Measurements from ENCODE around the gene GIMD1.

GIMD1 gene

DNA sequence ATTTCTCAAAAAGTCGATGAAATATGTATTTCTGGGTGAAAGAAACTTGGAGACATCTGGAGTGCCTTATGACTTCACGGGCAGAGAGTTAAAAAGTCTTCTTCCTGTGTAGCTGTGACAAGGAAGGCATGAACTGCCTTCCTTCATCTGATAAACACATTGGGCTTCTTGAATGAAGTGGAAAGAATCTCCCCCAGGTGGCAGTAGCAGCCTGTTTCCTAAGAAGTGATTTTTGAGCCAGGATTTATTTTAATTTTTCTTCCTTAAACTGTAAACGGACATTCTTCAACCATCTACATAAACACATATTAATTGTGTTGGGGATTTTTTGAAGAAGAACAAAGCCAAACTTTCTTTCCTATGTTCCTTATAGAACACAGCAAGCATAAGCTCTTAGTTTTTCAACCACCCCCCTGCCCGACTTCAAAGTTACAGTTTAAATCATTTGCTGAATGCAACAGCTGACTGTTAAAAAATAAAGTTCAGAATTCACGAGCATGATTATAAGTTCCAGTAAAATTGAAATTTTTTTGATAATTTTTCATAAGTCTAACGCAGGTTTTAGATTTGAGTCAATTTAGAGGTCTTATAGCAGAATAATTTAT lies 980 bp upstream of the GIMD1 start:
- TF ChIP-seq, protein P1, sequence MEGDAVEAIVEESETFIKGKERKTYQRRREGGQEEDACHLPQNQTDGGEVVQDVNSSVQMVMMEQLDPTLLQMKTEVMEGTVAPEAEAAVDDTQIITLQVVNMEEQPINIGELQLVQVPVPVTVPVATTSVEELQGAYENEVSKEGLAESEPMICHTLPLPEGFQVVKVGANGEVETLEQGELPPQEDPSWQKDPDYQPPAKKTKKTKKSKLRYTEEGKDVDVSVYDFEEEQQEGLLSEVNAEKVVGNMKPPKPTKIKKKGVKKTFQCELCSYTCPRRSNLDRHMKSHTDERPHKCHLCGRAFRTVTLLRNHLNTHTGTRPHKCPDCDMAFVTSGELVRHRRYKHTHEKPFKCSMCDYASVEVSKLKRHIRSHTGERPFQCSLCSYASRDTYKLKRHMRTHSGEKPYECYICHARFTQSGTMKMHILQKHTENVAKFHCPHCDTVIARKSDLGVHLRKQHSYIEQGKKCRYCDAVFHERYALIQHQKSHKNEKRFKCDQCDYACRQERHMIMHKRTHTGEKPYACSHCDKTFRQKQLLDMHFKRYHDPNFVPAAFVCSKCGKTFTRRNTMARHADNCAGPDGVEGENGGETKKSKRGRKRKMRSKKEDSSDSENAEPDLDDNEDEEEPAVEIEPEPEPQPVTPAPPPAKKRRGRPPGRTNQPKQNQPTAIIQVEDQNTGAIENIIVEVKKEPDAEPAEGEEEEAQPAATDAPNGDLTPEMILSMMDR (IDR thresholded peaks at IDR 0.05; ENCODE audit: insufficient read depth, low read length, missing control alignments): peak; percentile 52
- POLR2A ChIA-PET: no interaction called here

DNA sequence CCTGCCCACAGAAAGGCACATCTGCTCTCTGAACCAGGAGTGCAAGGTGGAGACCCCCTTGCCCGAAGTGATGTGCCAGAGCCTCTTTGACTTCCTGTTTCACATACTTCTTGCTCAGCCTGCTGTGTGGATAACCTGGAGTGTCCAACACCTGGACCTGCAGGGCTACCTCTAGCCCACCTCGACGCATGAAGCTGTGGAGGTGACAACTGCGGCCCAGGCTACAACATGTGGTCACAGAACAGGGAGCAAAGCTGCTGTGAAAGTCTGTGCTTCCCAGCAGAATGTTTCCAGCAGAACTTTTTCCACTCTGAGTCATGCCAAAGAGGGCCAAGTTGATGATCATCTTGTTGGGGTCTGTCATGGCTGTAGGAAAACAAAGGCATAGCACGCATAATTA lies 1.5 kb downstream of the GIMD1 start:
- ChIA-PET POLR2A (no interaction called here), CTCF (interaction anchor here (5.4 kb wide), 1 partner anchor 138 kb away, joined by 65 read pairs; no protein-coding TSS in a partner anchor)
- TF ChIP-seq, protein P1 (IDR thresholded peaks at IDR 0.05; ENCODE audit: insufficient read depth, low read length, missing control alignments): no peak

More for the DNA sequence above, 980 bp upstream of the GIMD1 start:
- CTCF ChIA-PET: interaction anchor here (0.6 to 6.4 kb wide), 46 partner anchors 9 to 813 kb away, joined by 3 to 65 read pairs (median 4); no protein-coding TSS in a partner anchor
- H3K4me3 ChIP-seq (ENCODE audit: low read depth, low read length): no peak overlapping the region
- DNase-seq (ENCODE audit: low read depth, low spot score): peak; percentile 53

GRCh38 chr4:106366026-106366425 lies 2.6 kb downstream of the GIMD1 start:
- POLR2A ChIA-PET: interaction anchor here (1.0 kb wide), 1 partner anchor 50 kb away, joined by 3 read pairs; the partner anchor contains the start of genes AIMP1 and TBCK
- H3K4me3 ChIP-seq (ENCODE audit: low read depth, low read length): no peak overlapping the region
- TF ChIP-seq, protein P1 (IDR thresholded peaks at IDR 0.05; ENCODE audit: insufficient read depth, low read length, missing control alignments): no peak
- CTCF ChIA-PET: interaction anchor here (0.6 to 3.4 kb wide), 4 partner anchors 37 to 533 kb away, joined by 3 to 22 read pairs (median 6); no protein-coding TSS in a partner anchor
- DNase-seq (ENCODE audit: low read depth, low spot score): no peak

More for the DNA sequence above, 1.5 kb downstream of the GIMD1 start:
- no peak overlapping the region for H3K4me3 ChIP-seq (ENCODE audit: low read depth, low read length)
- DNase-seq (ENCODE audit: low read depth, low spot score): no peak

- TF ChIP-seq, protein P1 (IDR thresholded peaks at IDR 0.05; ENCODE audit: insufficient read depth, low read length, missing control alignments): no peak
- CTCF ChIA-PET: interaction anchor here (0.6 to 3.4 kb wide), 5 partner anchors 9 to 533 kb away, joined by 3 to 22 read pairs (median 5); no protein-coding TSS in a partner anchor
- no peak overlapping the region for H3K4me3 ChIP-seq (ENCODE audit: low read depth, low read length)
- peak; percentile 78 for DNase-seq (ENCODE audit: low read depth, low spot score)
- POLR2A ChIA-PET: interaction anchor here (0.7 to 1.0 kb wide), 2 partner anchors 50 to 451 kb away, joined by 3 read pairs; partner anchors contain the start of genes AIMP1 and TBCK
Measured at GRCh38 chr4:106365613-106366012, 3.0 kb downstream of the GIMD1 start.

DNA sequence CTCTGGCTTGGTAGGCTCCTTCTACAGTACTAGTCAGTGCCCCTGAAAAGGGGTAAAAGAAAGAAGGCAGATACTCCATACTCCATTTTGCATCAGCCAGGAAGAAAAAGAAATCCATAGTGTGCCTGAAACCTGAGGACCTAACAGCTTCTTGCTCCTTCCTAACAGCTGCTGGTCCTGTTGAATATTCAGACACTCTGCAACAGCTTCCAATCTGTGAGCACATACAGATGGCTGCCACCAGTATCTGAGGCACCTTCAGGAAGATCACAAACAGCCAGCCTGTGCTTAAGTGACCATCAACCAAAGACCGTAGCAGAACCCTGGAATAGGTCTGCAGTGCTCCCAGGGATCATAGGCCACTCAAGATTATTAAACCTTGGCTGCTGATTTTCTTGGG lies 4.3 kb downstream of the GIMD1 start:
- TF ChIP-seq, protein P1 (IDR thresholded peaks at IDR 0.05; ENCODE audit: insufficient read depth, low read length, missing control alignments): no peak
- POLR2A ChIA-PET: no interaction called here
- CTCF ChIA-PET: interaction anchor here (0.7 to 3.4 kb wide), 5 partner anchors 8 to 444 kb away, joined by 3 to 22 read pairs (median 5); no protein-coding TSS in a partner anchor
- no peak overlapping the region for H3K4me3 ChIP-seq (ENCODE audit: low read depth, low read length)
- DNase-seq (ENCODE audit: low read depth, low spot score): no peak

DNA sequence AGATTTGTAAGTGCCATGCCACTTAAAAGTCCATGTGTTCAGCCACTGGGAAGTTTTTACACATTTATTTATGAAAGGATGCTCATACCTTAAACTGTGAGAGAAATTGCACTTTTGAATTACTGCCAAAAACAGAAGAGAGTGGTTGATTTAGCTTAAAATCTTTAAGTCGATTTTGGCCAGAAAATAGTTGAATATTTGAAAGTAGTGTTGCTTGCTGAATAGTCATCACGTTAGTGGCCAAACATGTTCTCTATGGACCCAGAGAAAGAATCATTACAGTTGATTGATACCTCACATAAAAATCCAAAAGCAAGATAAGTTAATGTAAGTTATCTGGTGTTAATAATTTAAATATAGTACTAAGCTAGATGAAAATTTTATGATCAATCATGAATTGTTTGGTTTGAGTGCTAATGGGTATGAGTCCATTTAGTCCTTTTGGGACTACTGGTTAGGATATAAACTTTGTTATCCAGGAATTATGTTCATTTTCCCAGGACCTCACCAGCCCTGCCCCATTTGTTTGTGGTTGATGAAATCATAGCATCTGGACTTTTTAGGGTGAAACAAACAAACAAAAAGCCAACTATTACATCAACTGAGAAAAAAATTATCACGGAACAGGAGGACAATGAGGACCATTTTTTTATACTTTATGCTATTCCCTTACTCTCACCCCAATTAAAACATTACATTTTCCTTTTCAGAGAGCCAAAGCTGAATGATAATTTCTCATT lies 6.3 kb downstream of the GIMD1 start:
- no peak overlapping the region for H3K4me3 ChIP-seq (ENCODE audit: low read depth, low read length)
- DNase-seq (ENCODE audit: low read depth, low spot score): no peak
- TF ChIP-seq, protein P1 (IDR thresholded peaks at IDR 0.05; ENCODE audit: insufficient read depth, low read length, missing control alignments): no peak
- POLR2A ChIA-PET: no interaction called here
- CTCF ChIA-PET: interaction anchor here (1.1 to 3.4 kb wide), 4 partner anchors 8 to 95 kb away, joined by 3 to 22 read pairs (median 5); no protein-coding TSS in a partner anchor

Measured in AG04449 (cell line).